ENCODE data around the gene CCDC70.

The CCDC70 gene

GRCh38 chr13:51840917-51841316 is 20.9 kb upstream of the CCDC70 start:
- no peak for ATAC-seq
- TF ChIP-seq CSDC2 (CRISPR knock-in tag; IDR thresholded peaks at IDR 0.05) (no peak), PPARA (CRISPR knock-in tag; IDR thresholded peaks at IDR 0.05; ENCODE audit: borderline replicate concordance) (no peak), OSR1 (CRISPR knock-in tag; IDR thresholded peaks at IDR 0.05) (no peak), CREB5 (CRISPR knock-in tag; IDR thresholded peaks at IDR 0.05; ENCODE audit: low read depth) (no peak), ZC3H10 (CRISPR knock-in tag; IDR thresholded peaks at IDR 0.05) (no peak), ZNF8 (CRISPR knock-in tag; IDR thresholded peaks at IDR 0.05) (no peak), SNAI2 (CRISPR knock-in tag; IDR thresholded peaks at IDR 0.05) (no peak)
- TF ChIP-seq, protein P1, sequence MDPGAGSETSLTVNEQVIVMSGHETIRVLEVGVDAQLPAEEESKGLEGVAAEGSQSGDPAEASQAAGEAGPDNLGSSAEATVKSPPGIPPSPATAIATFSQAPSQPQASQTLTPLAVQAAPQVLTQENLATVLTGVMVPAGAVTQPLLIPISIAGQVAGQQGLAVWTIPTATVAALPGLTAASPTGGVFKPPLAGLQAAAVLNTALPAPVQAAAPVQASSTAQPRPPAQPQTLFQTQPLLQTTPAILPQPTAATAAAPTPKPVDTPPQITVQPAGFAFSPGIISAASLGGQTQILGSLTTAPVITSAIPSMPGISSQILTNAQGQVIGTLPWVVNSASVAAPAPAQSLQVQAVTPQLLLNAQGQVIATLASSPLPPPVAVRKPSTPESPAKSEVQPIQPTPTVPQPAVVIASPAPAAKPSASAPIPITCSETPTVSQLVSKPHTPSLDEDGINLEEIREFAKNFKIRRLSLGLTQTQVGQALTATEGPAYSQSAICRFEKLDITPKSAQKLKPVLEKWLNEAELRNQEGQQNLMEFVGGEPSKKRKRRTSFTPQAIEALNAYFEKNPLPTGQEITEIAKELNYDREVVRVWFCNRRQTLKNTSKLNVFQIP (CRISPR knock-in tag; IDR thresholded peaks at IDR 0.05; ENCODE audit: borderline replicate concordance, low read depth), result no peak

GRCh38 chr13:51841732-51842131 is 20.0 kb upstream of the CCDC70 start:
- TF ChIP-seq ZC3H10 (CRISPR knock-in tag; IDR thresholded peaks at IDR 0.05), result no peak
- no peak for TF ChIP-seq SNAI2 (CRISPR knock-in tag; IDR thresholded peaks at IDR 0.05)
- no peak for TF ChIP-seq ZFP30 (CRISPR knock-in tag; IDR thresholded peaks at IDR 0.05)
- no peak for TF ChIP-seq ESRRG (CRISPR knock-in tag; IDR thresholded peaks at IDR 0.05)
- TF ChIP-seq RARB (CRISPR knock-in tag; IDR thresholded peaks at IDR 0.05), result no peak
- no peak for TF ChIP-seq TSHZ2 (CRISPR knock-in tag; IDR thresholded peaks at IDR 0.05)
- no peak for ATAC-seq

DNA sequence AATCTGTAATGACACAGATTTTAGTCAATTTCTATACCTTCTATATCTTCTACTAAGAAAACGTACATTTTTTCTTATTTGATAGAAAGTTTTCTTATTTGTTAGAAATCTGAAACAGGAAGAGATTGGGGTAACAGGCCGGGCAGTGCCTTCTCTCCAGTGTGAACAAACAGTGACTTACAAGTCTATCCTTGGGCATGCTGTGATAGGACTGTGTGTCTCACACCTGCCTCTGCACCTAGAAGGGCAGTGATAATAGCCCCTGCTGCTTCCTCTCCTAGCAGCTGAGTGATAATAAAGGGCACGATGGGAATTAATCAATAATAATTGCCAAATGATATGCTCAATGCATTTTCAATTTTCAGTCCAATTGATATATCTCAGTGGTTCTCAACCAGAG is 18.2 kb upstream of the CCDC70 start:
- no peak for ATAC-seq
- no peak for TF ChIP-seq ZNF565 (CRISPR knock-in tag; conservative IDR thresholded peaks at IDR 0.05; ENCODE audit: low read depth)
- TF ChIP-seq ESRRG (CRISPR knock-in tag; IDR thresholded peaks at IDR 0.05), result no peak
- TF ChIP-seq, protein P1 (CRISPR knock-in tag; IDR thresholded peaks at IDR 0.05; ENCODE audit: borderline replicate concordance, low read depth), result no peak

DNA sequence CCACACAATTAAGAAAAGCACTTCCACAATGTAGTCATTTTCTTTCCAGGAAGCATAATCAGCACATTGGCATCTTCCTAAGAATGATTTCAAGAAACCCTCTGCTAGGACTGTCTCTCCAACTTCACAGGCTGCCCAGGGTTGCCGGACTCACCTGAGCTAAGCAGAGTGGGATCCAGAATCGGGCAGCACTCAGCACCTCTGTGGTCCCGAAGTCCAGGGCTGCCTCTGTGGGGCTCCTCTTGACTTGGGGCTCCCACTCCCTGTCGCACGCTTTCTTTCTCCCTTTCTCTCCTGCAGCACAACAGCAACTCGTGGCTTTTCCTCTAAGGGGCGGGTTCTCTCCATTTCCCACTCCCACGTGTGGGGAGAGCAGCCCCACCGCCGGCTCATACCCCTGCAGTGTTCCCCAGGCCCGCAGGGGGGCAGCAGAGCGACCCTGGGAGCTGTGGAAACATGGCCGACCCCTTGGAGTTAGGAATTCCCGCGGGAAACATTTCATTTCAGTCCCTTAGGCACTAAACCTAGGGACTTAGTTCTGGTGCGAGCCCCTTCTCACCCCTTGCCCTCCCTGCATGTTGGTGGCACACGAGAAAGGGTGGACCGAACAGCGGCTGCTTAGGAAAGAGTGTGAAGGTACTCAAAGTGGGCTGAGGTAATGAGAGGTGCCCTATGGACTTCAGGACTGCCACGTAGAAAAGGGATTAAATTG is 16.8 kb upstream of the CCDC70 start, which contains the start of gene TMEM272:
Gene TMEM272, minus strand, starts transcription at position 316 of the 712 bp plus-strand sequence. CDS start 6,647 bp downstream, outside the sequence.
- peak; percentile 93 for ATAC-seq
- no peak for TF ChIP-seq ZNF565 (CRISPR knock-in tag; conservative IDR thresholded peaks at IDR 0.05; ENCODE audit: low read depth)
- TF ChIP-seq ZNF70 (CRISPR knock-in tag; IDR thresholded peaks at IDR 0.05), result no peak
- TF ChIP-seq ZC3H10 (CRISPR knock-in tag; IDR thresholded peaks at IDR 0.05), result no peak
- no peak for TF ChIP-seq ESRRG (CRISPR knock-in tag; IDR thresholded peaks at IDR 0.05)
- TF ChIP-seq OSR1 (CRISPR knock-in tag; IDR thresholded peaks at IDR 0.05), result no peak
- no peak for TF ChIP-seq ISL1 (CRISPR knock-in tag; IDR thresholded peaks at IDR 0.05)
- no peak for TF ChIP-seq GLIS3 (CRISPR knock-in tag; IDR thresholded peaks at IDR 0.05)
- no peak for TF ChIP-seq RARB (CRISPR knock-in tag; IDR thresholded peaks at IDR 0.05)
- TF ChIP-seq, protein P2, sequence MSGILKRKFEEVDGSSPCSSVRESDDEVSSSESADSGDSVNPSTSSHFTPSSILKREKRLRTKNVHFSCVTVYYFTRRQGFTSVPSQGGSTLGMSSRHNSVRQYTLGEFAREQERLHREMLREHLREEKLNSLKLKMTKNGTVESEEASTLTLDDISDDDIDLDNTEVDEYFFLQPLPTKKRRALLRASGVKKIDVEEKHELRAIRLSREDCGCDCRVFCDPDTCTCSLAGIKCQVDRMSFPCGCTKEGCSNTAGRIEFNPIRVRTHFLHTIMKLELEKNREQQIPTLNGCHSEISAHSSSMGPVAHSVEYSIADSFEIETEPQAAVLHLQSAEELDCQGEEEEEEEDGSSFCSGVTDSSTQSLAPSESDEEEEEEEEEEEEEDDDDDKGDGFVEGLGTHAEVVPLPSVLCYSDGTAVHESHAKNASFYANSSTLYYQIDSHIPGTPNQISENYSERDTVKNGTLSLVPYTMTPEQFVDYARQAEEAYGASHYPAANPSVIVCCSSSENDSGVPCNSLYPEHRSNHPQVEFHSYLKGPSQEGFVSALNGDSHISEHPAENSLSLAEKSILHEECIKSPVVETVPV (CRISPR knock-in tag; IDR thresholded peaks at IDR 0.05), result no peak
- TF ChIP-seq BACH2 (CRISPR knock-in tag; IDR thresholded peaks at IDR 0.05; ENCODE audit: borderline replicate concordance), result no peak

Data from SK-N-SH treated with all-trans-retinoic acid at 6 μM for 48 hours (cell line).